ENCODE results near the gene RCAN2. TPM values are rescaled to one million over a fixed set of nuclear protein-coding genes. Genes with fewer than 3 reads are reported as not detected.

Gene RCAN2
- total and polyA plus RNA-seq, 2 experiments from 2014 or later = 44.9 to 55.6 TPM

- TF ChIP-seq, protein P1, sequence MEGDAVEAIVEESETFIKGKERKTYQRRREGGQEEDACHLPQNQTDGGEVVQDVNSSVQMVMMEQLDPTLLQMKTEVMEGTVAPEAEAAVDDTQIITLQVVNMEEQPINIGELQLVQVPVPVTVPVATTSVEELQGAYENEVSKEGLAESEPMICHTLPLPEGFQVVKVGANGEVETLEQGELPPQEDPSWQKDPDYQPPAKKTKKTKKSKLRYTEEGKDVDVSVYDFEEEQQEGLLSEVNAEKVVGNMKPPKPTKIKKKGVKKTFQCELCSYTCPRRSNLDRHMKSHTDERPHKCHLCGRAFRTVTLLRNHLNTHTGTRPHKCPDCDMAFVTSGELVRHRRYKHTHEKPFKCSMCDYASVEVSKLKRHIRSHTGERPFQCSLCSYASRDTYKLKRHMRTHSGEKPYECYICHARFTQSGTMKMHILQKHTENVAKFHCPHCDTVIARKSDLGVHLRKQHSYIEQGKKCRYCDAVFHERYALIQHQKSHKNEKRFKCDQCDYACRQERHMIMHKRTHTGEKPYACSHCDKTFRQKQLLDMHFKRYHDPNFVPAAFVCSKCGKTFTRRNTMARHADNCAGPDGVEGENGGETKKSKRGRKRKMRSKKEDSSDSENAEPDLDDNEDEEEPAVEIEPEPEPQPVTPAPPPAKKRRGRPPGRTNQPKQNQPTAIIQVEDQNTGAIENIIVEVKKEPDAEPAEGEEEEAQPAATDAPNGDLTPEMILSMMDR (IDR thresholded peaks at IDR 0.05; ENCODE audit: low read depth, low read length) = no peak
- no peak overlapping the region for H3K27ac ChIP-seq
- peak in 1 of 2 donors; percentile 46 for DNase-seq (ENCODE audit: low read depth in 1 of 2, low spot score in 1 of 2)
- no peaks in the 10 kb centered on the region for H3K4me1 ChIP-seq (ENCODE audit: low read depth)
- H3K36me3 ChIP-seq = no peaks in the 10 kb centered on the region
- H3K27me3 ChIP-seq = no peaks in the 10 kb centered on the region
- H3K9me3 ChIP-seq (ENCODE audit: low read depth) = no peaks in the 10 kb centered on the region
- no peak overlapping the region for H3K4me3 ChIP-seq
These were observed 19.4 kb upstream of the RCAN2 start for GRCh38 chr6:46510651-46511050.

GRCh38 chr6:46509981-46510510, 18.8 kb upstream of the RCAN2 start:
- no peaks in the 10 kb centered on the region for H3K36me3 ChIP-seq
- H3K27me3 ChIP-seq = no peaks in the 10 kb centered on the region
- TF ChIP-seq, protein P1 (IDR thresholded peaks at IDR 0.05; ENCODE audit: low read depth, low read length) = no peak
- H3K27ac ChIP-seq = no peak overlapping the region
- no peak for DNase-seq (ENCODE audit: low read depth in 1 of 2, low spot score in 1 of 2)
- no peaks in the 10 kb centered on the region for H3K4me1 ChIP-seq (ENCODE audit: low read depth)
- no peak overlapping the region for H3K4me3 ChIP-seq
- no peaks in the 10 kb centered on the region for H3K9me3 ChIP-seq (ENCODE audit: low read depth)

GRCh38 chr6:46509063-46509462, 17.8 kb upstream of the RCAN2 start:
- no peak for DNase-seq (ENCODE audit: low read depth in 1 of 2, low spot score in 1 of 2)
- Histone ChIP-seq H3K27ac (no peak overlapping the region), H3K4me3 (no peak overlapping the region), H3K4me1 (ENCODE audit: low read depth) (no peaks in the 10 kb centered on the region), H3K27me3 (no peaks in the 10 kb centered on the region), H3K9me3 (ENCODE audit: low read depth) (no peaks in the 10 kb centered on the region), H3K36me3 (no peaks in the 10 kb centered on the region)
- TF ChIP-seq, protein P1 (IDR thresholded peaks at IDR 0.05; ENCODE audit: low read depth, low read length) = no peak

DNA sequence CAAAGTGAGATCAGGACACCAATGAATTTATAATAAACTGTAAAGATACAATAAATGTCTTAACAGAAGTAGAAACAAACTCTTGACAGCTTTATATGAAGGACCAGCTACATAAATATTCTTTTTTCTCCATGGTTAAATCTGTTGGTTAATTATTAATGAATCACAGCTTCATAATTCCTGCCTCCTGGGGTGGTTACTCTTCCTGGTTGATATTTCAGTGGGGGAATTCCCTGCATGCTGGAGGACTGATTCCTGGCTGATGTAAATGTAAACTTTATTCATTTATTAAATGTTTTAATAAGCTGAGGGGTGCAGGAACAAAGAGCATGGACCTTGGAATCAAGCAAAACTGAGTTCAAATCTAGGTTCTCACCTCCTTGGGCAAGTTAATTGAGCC, 16.2 kb upstream of the RCAN2 start:
- no peak for DNase-seq (ENCODE audit: low read depth in 1 of 2, low spot score in 1 of 2)
- H3K4me1 ChIP-seq (ENCODE audit: low read depth) = no peaks in the 10 kb centered on the region
- TF ChIP-seq, protein P1 (IDR thresholded peaks at IDR 0.05; ENCODE audit: low read depth, low read length) = no peak
- H3K36me3 ChIP-seq = no peaks in the 10 kb centered on the region
- H3K27me3 ChIP-seq = no peaks in the 10 kb centered on the region
- H3K9me3 ChIP-seq (ENCODE audit: low read depth) = no peaks in the 10 kb centered on the region
- H3K27ac ChIP-seq = no peak overlapping the region
- no peak overlapping the region for H3K4me3 ChIP-seq

DNA sequence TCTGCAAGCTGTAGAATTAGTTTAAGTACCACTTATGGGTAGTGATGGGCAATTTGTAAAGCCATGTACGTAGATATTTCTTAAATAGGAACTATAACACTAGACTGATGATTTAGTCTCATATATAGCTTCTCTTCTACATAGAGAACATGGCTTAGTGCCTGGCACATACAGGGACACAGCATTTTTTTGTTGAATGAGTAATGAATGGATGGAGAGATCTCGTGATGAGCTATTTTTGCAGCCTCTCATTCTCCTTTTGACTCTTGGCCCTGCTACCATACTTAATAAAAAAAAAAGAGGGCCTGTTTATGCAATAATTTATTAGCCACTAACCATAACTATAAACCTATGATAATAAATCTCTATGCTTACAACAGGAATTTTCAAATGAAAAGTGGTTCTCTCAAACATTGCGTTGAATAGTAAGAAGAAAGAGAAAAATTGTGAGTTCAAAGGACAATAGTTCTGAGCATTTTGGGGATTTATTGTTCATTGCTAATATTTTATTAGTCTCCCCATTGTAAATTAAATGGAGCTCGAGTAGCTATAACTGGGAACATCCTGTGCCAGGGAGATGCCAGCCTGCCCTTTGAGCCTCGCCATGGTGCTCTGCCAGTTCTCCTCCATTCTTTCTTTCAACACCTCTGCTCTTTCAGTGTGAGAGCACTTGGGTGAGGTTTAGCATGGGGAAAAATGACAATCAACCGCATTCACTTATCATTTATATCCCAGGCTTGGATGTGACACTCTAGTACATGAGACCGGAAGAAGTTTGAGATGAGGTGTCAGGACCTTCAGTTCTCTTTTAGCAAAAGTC, 14.7 kb upstream of the RCAN2 start:
- Histone ChIP-seq H3K4me3 (no peak overlapping the region), H3K27ac (no peak overlapping the region), H3K4me1 (ENCODE audit: low read depth) (no peaks in the 10 kb centered on the region), H3K36me3 (no peaks in the 10 kb centered on the region), H3K9me3 (ENCODE audit: low read depth) (no peaks in the 10 kb centered on the region), H3K27me3 (no peaks in the 10 kb centered on the region)
- TF ChIP-seq, protein P1 (IDR thresholded peaks at IDR 0.05; ENCODE audit: low read depth, low read length) = no peak
- DNase-seq (ENCODE audit: low read depth in 1 of 2, low spot score in 1 of 2) = no peak
